Stimulated activated CD4-positive, alpha-beta T cell treated with anti-CD3 and anti-CD28 coated beads, Interleukin-12 subunit alpha, Interleukin-12 subunit beta, amount 100 ng/mL, for 24 hours (primary cell): ENCODE data around the gene TMEM132D.
"Not testable (repeated sequence)": the region's sequence is repeated elsewhere in the genome, so short reads cannot be mapped to it uniquely, and the experiment has no call there.

ENCODE experiments used
- DNase-seq, 2 experiments: peaks; one replicate each; pipeline ENCODE4 v3.0.0-alpha.2; 2020; ENCODE audit warnings: low read depth in 2 of 2

The TMEM132D gene

GRCh38 chr12:129069886-129070285 is 833.9 kb downstream of the TMEM132D start:
- no peak for DNase-seq

GRCh38 chr12:129068684-129069083 is 835.1 kb downstream of the TMEM132D start:
- no peak for DNase-seq

DNA sequence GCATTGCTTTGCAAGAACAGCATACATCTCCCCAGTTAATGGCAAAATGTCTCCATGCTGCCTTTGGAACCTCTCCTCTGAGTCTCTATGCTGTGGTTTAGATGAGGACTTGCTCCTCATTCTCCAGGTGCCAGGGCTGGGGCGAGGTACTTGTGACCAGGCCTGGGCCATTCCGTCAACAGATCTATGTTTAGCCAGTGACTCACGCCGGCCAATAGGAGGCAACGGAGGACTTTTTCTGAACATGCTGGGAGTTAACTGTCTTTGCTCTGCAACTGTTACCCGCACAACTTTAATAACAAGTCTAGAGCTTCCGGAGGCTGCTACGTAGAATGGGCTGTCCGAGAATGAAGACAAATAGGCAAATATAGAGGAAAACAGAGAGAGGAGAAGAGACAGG is 836.3 kb downstream of the TMEM132D start:
- no peak for DNase-seq

- no peak for DNase-seq
These were observed 839.5 kb downstream of the TMEM132D start for GRCh38 chr12:129064209-129064855.

DNA sequence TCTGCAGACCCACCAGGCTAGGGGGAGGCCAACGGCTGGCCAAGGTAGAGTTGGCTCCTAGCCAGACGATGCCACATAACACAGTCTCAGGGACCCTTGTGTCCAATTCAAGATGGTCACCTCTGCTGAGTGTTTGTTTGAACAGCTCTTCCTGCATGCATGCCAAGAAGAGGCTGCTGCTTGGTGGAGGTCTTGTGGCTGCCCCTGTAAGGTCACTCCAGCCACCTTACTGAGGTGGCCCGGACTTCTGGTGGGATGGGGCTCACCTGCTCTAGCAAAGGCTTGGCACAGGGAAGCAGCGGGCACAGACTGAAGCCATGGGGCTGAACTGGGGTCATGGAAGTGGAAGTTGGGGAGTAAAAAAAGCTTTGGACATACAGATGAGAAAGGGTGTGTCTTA is 840.2 kb downstream of the TMEM132D start:
- no peak for DNase-seq

GRCh38 chr12:129053232-129053631 is 850.6 kb downstream of the TMEM132D start:
- no peak for DNase-seq

DNA sequence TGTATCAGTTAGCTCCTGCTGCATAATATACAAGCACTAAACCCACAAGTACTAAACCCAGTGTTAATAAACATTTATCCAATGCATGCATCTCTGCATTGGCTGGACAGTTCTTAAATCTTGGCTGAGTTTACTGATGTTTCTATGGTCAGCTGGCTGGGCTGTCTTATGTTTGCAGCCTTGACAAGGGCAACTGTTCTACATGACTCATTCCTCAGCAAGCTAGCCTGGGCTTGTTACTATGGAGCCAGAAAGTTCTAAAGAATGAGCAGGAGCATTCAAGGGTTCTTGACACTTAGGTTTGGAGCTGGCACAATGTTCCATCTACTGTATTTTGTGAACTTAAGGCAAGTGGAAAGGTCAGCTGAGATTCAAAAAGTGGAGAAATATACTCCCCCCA is 851.5 kb downstream of the TMEM132D start:
- no peak for DNase-seq

- DNase-seq: no peak
These were observed 853.9 kb downstream of the TMEM132D start for GRCh38 chr12:129049917-129050316.

DNA sequence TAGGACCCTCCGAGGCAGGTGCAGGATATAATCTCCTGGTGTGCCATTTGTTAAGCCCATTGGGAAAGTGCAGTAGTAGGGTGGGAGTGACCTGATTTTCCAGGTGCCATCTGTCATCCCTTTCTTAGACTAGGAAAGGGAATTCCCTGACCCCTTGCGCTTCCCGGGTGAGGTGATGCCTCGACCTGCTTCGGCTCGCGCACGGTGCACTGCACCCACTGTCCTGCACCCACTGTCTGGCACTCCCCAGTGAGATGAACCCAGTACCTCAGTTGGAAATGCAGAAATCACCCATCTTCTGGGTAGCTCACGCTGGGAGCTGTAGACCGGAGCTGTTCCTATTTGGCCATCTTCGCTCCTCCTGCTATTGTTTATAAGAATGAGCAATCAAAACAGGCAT is 860.5 kb downstream of the TMEM132D start:
- DNase-seq: not testable (repeated sequence)

GRCh38 chr12:129036135-129036534 is 867.7 kb downstream of the TMEM132D start:
- DNase-seq: no peak

GRCh38 chr12:129034558-129035289 is 869.1 kb downstream of the TMEM132D start:
- no peak for DNase-seq

GRCh38 chr12:129028844-129029243 is 875.0 kb downstream of the TMEM132D start:
- DNase-seq: no peak

GRCh38 chr12:129025055-129025454 is 878.8 kb downstream of the TMEM132D start:
- DNase-seq: no peak
